GM18498 (cell line): ENCODE measurements around the gene RDH11.
A peak's percentile ranks its signal among the peaks of the same experiment; 100 is the strongest.
"Not testable (repeated sequence)": the region's sequence is repeated elsewhere in the genome, so short reads cannot be mapped to it uniquely, and the experiment has no call there.

Experiments used
- ATAC-seq: cut with Tn5 transposase; IDR thresholded peaks from one replicate; pipeline ENCODE4 v1.9.1; 2021; ENCODE audit warnings: mild to moderate bottlenecking, moderate library complexity; ENCODE audit not compliant: unreplicated experiment

Gene RDH11, protein sequence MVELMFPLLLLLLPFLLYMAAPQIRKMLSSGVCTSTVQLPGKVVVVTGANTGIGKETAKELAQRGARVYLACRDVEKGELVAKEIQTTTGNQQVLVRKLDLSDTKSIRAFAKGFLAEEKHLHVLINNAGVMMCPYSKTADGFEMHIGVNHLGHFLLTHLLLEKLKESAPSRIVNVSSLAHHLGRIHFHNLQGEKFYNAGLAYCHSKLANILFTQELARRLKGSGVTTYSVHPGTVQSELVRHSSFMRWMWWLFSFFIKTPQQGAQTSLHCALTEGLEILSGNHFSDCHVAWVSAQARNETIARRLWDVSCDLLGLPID

DNA sequence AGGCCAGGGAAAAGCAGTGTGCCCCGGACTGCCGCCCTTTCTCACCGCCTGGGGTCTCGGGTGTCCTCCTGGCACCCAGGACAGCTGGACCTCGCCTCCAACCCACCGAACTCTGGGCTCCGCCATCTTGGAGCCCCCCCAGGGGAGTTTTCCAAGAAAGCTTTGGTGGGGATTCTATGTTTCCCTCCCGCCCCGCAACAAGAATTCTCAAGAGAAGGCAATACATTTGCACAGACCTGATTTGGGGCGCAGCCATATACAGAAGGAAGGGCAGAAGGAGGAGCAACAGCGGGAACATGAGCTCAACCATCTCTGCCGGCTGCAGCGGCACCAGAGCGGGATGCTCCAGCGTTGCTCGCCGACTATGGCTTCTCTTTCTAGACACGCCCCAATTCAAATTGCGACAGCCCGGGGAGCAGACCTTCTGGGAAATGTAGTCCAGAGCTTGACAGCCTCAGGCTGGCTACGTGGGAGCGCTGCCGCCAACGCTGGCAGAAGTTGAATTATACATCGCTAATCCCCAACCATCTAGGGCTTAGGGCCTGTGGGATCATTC is at the start of gene RDH11:
Gene RDH11 (minus strand): TSS at position 371 of the 556 bp plus-strand sequence. CDS start 61 bp downstream, at position 310.
- peak; percentile 92 for ATAC-seq

DNA sequence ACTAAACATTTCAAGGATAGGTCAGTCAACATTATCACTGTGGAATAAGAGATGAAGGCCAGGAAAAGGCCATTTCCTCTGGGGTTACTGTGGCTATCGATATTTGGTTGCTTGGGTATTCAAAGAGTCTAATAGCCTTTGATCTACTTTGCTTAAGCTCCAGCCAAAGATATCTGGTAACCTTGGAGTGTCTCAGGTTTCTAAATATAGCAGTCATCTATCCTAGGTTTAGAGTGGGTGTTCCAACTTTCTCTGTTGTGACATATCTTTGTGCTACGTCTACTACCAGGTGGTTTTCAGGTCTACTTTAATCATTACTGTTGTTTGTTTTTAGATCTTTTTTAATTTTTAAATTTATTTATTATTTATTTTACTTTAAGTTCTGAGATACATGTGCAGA is 48.5 kb upstream of the RDH11 start:
- ATAC-seq: no peak

DNA sequence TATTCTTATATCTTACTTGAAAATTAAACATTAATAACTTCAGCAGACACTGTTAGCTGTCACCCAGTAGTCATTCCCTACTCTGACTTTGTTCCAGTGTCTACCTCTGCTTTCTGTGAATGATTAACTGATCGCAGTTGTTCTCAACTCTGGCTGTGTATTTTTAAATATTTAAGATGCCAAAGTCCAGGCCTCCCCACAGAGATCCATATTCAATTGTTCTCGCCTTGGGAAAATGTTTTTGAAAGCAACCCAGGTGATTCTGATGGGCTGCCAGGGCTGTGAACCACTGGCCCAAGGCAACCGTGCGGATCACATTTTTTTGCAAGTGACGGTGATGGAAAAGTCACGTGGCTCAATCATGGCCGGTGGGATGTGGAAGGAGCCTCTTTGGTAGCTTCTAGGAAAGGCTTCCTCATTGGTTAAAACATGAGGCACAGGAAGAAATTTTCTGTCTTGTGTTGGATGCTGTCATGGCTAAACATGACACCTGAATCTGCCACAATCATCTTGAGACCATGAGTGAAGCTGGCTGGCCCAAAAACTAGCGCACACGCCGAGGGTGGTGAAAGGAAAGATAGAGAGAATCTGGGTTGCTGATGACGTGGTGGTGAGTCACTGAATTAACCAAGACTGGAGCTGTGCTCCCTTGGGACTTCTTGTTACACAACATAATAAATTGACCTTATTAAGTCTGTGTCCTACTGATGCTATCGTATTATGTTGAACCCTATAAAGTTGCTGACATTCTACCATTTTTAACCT is 43.4 kb upstream of the RDH11 start:
- no peak for ATAC-seq

DNA sequence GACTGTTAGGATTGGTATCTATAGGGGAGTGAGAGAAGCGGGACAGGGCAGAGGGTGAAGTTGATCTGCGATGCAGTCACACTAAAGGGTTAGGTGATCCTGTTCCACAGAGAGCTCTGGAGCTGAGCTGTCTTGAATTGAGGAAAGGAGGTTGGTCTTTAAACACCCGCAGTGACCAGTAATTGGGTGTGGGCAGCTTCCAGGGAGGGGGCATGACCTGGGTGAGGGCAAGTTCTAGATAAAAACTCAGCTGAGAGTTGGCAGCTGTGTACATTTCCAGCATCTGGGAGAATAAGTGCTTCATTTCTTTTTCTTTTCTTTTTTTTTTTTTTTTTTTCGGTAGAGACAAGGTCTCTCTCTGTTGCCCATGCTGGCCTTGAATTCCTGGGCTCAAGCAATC is 41.2 kb upstream of the RDH11 start:
- ATAC-seq: no peak

DNA sequence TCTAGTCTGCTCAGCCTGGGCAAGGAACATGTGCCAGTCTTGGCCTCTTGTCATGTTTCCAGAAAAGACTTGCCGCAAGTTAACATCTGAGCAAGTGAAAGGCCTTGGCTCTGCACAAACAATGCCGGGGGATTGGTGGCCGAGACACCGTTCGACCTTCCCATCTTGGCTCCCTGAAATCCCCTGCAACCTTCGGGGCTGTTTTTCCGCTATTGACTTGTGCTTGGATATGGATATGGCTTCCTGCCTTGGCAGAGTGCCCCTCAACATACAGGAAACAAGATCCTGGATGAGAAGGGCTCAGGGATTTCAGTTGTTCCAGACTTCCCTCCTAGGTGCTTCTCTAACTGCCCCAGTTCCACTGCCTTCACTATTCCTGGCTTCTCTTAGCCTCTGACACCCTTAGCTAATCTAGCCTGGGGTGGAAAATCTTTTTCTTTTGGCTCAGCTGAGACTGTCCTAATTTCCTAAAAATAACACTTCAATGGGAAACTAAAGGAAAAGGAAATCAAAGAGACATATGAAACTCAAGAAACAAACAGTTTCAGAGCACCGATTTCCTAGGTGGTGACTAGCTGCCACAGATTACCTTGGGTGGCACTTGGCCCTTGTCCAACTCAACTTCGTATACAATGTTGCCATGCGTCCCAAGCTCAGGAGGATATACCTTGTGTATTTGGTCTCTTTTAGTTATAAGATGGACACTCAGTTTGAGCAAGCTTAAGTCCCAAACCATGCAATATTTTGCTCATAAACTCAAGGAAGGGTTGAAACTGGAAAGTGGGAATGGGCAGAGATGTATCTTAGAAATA is 40.0 kb upstream of the RDH11 start:
- no peak for ATAC-seq

DNA sequence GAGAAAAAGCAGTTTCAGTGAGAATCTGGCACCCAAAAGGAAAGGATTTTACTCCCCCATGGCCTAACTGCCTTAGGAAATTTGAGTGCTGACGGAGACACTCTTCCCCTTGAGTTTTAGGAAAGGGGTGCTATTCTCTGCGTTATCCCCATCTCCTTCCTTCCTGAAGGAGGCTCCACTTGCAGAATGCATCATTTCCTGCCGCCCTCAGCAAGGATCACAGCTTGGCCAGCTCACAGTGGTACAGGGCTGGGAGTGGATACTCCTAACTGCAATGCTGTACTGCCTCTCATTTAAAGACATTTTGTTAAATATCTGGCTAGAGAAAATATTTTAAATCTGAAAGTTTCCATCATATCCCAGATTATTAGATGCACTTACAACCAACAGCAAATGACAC is 39.1 kb upstream of the RDH11 start:
- ATAC-seq: no peak

DNA sequence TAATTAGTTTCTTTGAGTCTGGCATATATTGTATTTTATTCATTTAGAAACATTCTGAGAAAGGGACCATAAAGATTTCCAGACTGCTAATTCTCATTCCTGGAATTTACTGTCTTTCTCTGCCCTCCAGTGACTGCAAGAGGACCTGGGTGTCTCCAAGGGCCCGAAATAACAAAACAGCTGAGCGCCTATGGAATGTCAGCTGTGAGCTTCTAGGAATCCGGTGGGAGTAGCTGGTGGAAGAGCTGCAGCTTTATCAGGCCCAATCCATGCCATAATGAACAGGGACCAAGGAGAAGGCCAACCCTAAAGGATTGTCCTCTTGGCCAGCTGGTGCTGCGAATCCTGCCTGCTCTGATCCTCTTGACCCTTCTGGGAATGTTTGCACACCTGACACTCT is 38.1 kb upstream of the RDH11 start:
- ATAC-seq: no peak

DNA sequence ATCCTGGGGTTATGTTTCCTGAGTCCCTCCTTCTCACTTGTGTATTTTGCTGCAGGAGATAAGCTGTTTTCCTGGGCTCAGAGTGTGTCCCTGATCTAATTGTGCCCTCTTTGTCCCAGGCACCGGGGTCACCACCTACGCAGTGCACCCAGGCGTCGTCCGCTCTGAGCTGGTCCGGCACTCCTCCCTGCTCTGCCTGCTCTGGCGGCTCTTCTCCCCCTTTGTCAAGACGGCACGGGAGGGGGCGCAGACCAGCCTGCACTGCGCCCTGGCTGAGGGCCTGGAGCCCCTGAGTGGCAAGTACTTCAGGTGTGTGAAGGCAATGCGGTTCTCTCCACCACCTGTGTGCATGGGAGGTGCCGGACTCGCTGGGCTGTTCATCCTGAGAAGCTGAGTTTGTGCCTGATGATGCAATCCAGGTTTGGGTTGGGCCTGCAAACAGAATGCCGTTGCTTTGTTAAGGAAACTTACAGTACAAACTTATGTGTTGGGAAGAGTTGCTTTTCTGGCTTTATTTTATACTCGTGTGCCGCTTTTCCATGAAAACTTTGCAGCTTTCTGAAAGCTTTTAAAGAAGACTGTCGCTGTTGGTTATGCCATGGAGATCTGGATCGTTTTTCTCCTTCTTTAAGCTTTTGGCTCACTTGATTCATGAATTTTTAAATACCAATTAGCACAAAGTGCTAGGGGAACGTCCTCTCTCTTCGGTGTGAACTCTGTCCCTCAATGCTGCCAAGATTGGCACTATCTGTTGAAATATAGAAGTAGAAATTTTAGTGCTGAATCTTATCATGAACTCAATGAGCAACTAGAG is 33.7 kb upstream of the RDH11 start:
- no peak for ATAC-seq

DNA sequence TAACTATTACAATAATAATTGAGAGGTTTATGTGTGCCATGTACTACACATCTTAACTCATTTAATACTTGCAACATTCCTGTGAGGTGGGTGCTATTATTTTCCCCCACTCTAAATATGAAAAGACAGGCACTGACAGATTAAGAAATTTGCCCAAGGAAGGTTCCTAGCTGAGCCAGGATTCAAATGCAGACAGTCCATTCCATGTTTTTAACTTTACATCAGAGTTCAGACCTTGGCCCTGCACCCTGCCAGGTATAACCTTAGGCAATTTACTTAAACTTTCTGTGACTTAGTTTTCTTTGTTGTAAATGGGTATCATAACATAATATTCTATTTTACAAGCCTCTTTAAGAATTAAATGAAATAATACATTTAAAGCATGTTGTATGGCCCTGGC is 32.7 kb upstream of the RDH11 start:
- no peak for ATAC-seq

DNA sequence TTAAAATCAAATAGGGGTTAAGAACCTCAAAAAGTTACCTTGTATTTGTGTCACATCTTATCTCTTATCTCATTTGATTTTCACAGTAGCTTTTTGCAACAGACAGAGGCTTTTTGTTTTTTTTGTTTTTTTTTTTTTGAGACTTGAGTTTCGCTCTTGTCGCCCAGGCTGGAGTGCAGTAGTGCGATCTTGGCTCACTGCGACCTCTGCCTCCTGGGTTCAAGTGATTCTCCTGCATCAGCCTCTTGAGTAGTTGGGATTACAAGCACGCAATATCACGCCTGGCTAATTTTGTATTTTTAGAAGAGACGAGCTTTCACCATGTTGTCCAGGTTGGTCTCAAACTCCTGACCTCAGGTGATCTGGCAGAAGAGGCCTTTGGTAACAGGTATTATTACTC is 31.8 kb upstream of the RDH11 start:
- ATAC-seq: no peak

DNA sequence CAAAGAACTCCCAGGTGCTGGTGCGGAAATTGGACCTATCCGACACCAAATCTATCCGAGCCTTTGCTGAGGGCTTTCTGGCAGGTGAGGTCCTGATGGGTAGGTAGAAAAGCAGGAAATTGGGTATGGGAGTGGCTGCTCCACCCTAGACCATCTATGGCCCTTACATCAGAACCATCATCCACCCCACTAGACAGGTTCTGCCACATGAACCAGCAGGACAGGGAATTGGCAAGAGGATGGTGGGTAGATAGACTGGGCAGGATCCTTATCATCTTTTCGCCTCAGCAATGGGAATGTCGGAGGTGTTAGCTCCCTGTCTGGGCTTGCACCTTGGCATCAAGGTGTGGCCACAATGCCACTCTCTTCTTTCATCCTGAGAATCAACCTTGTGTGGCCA is 29.6 kb upstream of the RDH11 start:
- ATAC-seq: no peak

DNA sequence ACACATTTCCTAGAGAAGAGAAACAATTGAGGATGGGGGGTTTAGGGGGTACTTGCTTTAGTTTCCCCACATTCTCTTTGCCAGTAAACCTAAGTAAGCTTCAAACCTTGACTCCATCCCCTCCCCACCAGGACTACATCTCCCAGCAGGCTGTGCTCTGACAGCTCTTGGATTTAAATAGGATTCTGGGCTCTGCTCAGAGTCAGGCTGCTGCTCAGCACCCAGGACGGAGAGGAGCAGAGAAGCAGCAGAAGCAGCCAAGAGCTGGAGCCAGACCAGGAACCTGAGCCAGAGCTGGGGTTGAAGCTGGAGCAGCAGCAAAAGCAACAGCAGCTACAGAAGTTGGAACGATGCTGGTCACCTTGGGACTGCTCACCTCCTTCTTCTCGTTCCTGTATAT is 26.7 kb upstream of the RDH11 start:
- no peak for ATAC-seq

DNA sequence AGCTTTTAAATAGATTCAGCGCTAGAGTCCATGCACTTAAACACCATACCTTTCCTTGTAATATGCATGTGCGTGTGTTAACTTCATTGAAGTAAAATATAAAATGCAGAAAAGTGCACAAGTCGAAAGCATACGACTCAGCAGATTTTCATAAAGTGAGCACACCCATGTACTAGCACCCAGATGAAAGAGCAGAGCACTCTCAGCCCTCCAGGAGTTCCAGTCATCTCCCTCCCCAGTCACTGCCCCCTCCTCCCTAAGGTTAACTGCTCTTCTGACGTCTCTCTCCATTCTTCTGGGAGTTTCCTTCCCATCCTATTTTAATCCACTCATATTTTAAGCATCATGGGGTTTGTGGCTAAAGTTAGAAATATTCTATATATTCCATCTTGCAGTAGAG is 26.3 kb upstream of the RDH11 start:
- no peak for ATAC-seq

DNA sequence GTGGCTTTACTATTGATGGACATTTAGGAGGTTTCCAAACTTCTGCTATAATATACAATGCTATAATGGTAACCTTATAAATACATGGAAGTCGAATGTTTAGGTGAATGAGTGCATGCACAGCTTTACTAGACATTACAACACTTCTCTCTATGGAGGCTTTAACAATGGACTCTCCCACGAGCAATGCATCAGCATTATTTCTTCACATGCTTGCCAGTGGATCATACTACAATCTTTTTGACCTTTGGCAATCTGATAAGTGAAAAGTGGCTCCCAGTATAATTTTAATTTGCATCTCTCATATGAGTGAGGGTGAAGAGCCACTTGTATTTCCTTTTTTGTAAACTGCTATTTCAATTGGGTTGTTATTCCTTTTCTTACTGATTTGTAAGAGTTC is 24.3 kb upstream of the RDH11 start:
- no peak for ATAC-seq

DNA sequence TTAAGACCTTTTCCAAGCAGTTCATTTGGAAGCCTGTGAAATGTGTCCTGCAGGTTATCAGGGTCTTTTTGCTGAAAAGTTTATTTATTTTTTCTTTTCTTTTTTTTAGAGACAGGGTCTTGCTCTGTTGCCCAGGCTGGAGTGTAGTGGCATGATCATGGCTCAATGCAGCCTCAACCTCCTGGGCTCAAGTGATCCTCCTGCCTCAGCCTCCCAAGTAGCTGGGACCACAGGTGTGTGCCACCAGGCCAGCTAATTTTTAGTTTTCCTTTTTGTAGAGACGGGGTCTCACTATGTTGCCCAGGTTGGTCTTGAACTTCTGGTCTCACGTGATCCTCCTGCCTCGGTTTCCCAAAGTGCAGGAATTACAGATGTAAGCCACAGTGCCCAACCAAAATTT is 23.8 kb upstream of the RDH11 start:
- ATAC-seq: not testable (repeated sequence)

DNA sequence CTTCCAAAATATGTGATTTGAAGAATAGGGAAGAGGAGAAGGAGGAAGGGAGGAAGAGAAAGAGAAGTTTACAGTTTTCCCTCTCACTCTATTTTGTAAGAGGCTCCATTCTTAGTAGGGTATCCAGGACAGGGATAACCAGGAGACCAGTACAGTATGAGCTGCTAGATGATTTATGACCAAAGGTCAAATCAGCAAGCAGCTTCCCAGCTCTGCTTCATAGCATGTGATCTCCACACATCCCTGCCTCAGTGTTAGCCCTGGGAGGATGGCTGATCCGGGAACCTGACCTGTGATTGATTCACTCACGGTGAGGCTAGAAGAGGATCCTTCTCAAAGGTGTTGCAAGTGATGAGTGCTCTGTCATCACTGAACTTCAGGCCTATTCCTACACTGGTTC is 22.7 kb upstream of the RDH11 start:
- ATAC-seq: no peak

DNA sequence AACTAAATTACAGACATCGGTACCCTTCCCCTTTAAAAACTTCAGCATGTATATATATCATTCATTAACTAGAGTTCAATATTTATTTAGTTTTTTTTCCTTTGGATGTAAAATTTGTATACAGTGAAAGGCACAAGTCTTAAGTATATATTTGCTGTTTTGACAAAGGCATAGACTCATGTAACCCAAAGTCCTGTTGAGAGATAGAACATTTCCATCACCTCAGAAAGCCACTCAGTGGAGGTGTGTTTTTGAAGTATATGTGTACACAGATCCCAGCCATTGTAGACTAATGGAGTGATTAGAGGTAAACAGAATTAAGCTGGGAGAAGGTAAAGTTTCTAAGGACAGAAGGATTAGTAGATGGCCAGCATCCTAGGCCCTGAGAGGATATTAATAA is 21.5 kb upstream of the RDH11 start:
- no peak for ATAC-seq

DNA sequence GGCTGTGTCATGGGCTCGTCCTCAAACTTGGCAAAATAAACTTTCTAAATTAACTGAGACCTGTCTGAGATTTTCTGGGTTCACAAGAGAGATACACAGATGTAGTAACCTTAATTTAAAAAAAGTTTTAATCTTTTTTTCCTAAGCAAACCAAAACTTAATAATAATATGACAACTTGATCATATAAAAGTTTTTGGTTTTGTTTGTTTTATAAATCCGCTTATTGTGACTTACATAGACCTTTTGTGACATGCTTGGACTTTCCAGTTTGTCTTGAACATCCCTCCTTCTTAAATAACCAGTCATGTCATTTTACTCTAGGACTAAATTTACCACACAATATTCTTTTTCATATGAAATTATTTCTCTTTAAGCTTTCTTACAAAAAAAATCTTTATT is 14.6 kb upstream of the RDH11 start:
- no peak for ATAC-seq

DNA sequence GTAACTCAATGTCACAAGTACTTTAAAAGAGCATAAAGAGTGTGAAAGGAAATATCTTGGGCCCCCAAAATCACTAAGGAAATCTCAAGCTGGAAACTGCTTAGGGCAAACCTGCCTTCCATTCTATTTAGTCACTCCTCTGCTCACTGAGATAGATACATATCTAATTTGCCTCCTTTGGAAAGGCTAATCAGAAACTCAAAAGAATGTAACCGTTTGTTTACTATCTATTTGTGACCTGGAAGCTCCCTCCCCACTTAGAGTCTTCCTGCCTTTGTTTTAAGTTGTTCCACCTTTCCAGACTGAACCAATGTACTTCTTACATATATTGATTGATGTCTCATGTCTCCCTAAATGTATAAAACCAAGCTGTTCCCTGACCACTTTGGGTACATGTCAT is 14.2 kb upstream of the RDH11 start:
- ATAC-seq: not testable (repeated sequence)

DNA sequence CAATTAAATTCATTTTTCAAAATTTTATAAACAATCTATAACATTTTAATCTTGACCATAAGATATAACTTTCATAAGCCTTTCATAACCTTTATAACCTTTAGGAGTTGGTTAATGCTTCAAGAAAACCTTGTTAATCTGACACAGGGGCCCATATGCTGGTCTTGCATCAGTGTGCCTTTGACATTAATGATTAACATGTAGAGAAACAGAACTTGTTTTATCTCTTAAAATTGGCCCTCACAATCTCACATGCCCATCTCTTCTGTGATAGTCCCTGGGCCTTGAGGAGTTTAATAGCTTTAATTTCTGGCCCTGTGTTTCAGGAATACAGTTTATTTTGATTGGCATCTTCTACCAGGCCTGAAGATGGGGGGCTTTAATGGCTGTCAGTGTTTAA is 13.8 kb upstream of the RDH11 start:
- ATAC-seq: not testable (repeated sequence)

DNA sequence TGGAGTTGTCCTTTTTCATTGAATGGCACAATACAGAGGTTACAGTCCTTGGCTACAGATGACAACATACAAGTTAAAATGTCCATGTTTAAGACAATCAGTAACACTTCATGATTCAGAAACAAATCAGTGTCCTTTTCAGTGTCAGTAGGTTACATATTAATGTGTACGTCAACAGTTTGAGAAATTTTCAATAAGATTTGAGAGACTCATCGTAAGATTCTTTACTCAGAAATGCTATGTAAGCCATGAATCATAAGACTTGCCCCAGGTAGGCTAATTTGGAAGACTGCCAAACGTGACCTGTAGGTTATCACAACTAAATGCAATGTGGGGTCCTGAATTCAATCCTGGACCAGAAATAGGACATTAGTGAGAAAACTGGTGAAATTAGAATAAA is 9.6 kb upstream of the RDH11 start:
- no peak for ATAC-seq
